HepG2 (cell line): ENCODE measurements around the gene JUND. TPM values are rescaled to one million over a fixed set of nuclear protein-coding genes. Genes with fewer than 3 reads are reported as not detected.

Source experiments
- ATF6 ChIP-seq: sonication (generic); formaldehyde crosslinking; conservative IDR thresholded peaks from 2 replicates; pipeline ENCODE4 v1.4.0; 2020; ENCODE audit warnings: missing genetic modification reagents
- KLF16 ChIP-seq, 2 experiments: sonication (generic) in 1 of 2; formaldehyde crosslinking in 1 of 2; IDR thresholded peaks; 2 replicates each; pipeline versions ENCODE4 v1.6.1 to v1.8.0; 2016 to 2023; ENCODE audit warnings: missing genetic modification reagents in 2 of 2, missing compliant biosample characterization in 1 of 2
- TMF1 ChIP-seq: sonication (generic); formaldehyde crosslinking; IDR thresholded peaks from 2 replicates; pipeline ENCODE4 v1.8.1; 2022; ENCODE audit warnings: low read depth, missing genetic modification reagents
- ZHX2 ChIP-seq, 2 experiments: sonication (generic) in 1 of 2; formaldehyde crosslinking in 1 of 2; IDR thresholded peaks; 2 replicates each; pipeline versions ENCODE4 v1.6.1 to v1.9.0; 2014 to 2022; ENCODE audit warnings: antibody characterized with exemption in 1 of 2, borderline replicate concordance in 1 of 2, inconsistent platforms in 1 of 2, low read depth in 1 of 2, missing genetic modification reagents in 1 of 2
- polyA plus RNA-seq, 8 experiments: library from polyadenylated mRNA; depleted of rRNA in 3 of 8; stranded (reverse) in 7 of 8; unstranded in 1 of 8; fragments of >200 nt; fragmentation: Illumina TruSeq in 4 of 8; extraction: Trizol in 4 of 8; gene quantifications; 2 replicates each; pipeline versions ENCODE4 v1.2.1 to v1.2.3, GENCODE V29; 2011 to 2016; ENCODE audit warnings: low read depth in 4 of 8, missing spikeins in 1 of 8, mixed read lengths in 1 of 8; ENCODE audit not compliant: insufficient read depth in 1 of 8
- total RNA-seq, 5 experiments: library from RNA; depleted of rRNA; stranded (reverse); fragments of >200 nt; fragmentation: Illumina TruSeq; extraction: Trizol; gene quantifications; 2 replicates each; pipeline ENCODE4 v1.2.3, GENCODE V29; 2016; ENCODE audit warnings: low read depth in 1 of 5

Gene JUND
- total and polyA plus RNA-seq, 2 of the 13 experiments (the other 11 are each of a cell fraction or from before 2014, with no cell fraction given), result 41.2 to 59.8 TPM

- TF ChIP-seq ZHX2 (IDR thresholded peaks at IDR 0.05; ENCODE audit: low read depth) (no peak), ZHX2 (CRISPR knock-in tag; IDR thresholded peaks at IDR 0.05; ENCODE audit: borderline replicate concordance) (peak; percentile 96), TMF1 (CRISPR knock-in tag) (no peak), ATF6 (no peak), KLF16 (CRISPR knock-in tag; IDR thresholded peaks at IDR 0.05) (peak in 1 of 2 experiments; percentile 98; a peak in 2 of 4 replicates)
- TF ChIP-seq, all 625 proteins: peak for 354
Observed at GRCh38 chr19:18233224-18233825, 48.1 kb downstream of the JUND start (continued).
